DMS 273 treated with DMSO at 0.1 percent for 48 hours (cell line): ENCODE results near the gene CORO1C.

Source experiments
- DNase-seq: peaks from one replicate; lab custom pipeline; 2025; lab: John Stamatoyannopoulos, UW

Gene CORO1C

DNA sequence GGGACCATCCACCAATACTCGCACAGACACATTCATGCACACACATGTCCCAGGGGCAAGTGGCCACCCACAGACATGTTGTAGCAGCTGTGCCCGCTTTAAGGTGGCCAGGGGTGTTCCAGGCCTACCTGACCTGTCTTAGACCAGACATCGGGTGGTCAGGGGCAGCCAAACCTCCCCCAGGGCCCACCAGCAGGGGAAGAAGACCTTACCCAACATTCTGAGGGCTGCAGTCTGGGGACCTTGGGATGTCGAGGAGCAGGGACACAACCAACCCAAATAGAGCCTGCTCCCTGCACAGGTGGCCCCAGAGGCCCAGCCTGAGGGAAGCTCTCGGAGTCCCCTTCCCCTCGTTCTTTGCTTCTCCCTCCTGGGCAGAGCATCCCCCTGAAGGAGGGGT, 131.8 kb downstream of the CORO1C start:
- DNase-seq: no peak

DNA sequence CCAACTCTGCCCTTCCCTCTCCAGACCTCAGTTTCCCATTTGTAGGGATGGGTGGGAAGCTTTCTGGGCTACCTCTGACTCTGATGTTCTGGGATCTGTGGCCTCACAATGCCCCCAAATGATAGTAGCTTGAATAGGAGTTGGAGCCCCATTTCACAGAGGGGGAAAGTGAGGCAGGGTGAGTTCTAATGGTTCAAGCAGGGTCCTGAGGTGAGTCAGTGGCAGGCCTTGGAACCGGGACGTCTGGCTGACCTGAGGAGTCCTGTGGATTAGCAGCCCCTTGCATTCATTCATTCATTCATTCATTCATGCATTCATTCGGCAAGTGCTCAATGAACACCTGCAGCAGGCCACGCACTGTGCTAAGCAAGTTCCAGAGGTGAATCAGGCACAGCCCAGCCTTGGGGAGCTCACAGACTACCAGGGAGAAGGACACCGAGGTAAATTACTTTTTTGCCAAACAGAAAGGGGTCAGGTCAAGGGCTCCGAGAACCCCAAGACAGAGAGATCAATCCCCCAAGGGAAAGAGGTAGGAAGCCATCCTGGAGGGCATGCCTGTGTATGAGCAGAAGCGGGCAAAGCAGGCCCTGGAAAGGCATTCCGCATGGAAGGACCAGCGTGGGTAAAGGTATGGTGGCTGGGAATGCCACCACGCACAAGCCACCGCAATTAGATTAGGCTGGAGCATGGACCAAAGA, 132.6 kb downstream of the CORO1C start:
- no peak for DNase-seq

DNA sequence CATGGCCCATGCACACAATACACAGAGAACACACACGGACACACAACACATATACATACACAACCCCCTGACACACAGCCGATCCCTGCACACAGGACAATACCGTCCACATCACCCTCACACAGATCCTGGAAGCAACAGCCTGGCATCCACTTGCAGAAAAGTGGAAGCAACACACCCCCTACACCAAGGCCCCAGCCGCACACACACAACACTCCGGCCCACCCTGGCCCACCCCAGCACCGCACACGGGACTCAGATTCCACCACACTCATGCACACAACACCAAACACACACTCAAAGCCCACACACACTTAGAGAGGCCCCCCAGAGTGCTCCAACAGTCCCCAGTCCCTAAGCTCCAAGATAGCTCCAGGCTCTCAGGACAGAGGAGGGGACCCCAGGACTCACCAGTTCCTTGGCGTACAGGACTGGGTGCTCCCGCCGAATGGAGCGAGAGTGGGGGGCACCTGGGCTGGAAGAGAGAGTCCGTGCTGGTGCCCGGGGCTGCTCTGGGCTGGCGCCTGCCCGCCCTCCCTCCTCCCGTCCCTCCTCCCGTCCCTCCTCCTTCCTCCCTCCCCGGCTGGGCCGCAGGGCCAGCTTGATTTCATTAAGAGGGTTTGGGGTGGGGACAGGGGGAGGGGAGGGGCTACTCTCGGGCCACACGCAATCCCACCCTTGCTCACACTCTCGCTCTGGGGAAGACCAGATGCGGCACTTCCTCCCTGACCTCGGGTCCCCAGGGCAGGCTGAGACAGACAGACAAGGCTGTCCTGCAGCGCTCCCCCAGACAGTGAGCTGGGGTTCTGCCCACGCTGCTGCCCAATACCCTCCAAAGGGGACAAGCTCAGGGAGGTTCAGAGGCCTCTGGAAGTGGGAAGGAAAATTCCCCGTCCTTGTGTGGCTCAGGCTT, 133.5 kb downstream of the CORO1C start, which contains the start of gene TMEM119:
Gene TMEM119, minus strand, starts transcription at position 526 of the 913 bp plus-strand sequence. CDS start 5,701 bp downstream, outside the sequence.
- no peak for DNase-seq

DNA sequence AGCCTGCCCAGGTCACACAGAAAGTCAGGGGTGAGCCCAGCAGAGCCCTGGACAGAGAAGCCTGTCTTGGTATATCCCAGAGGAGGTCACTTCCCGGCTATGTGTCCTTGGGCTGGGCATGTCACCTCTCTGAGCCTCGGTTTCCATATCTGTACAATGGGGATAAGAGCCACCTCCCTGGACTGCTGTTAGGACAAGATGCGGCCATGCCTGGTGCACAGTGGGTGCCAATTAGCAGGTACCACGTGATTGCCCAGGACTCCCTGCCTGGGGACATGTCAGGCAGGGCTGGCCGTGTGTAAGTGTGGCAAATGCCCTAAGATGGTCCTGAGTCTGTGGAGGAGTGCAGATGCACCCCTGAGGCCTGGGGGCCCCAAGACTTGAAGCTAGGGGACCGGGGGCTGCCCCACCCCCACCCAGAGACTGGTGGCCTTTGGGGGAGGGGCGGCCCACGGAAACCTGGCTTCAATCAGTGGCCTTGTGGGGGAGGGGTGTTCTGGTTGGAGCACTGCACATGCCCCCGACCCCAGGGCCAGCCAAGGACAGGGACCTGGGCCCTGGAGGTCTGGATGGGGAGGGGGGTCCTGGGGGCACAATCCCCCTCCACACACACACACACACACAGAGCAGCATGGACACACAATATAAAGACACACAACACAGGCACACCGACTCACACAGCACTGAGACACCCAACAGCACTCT, 134.3 kb downstream of the CORO1C start:
- no peak for DNase-seq

DNA sequence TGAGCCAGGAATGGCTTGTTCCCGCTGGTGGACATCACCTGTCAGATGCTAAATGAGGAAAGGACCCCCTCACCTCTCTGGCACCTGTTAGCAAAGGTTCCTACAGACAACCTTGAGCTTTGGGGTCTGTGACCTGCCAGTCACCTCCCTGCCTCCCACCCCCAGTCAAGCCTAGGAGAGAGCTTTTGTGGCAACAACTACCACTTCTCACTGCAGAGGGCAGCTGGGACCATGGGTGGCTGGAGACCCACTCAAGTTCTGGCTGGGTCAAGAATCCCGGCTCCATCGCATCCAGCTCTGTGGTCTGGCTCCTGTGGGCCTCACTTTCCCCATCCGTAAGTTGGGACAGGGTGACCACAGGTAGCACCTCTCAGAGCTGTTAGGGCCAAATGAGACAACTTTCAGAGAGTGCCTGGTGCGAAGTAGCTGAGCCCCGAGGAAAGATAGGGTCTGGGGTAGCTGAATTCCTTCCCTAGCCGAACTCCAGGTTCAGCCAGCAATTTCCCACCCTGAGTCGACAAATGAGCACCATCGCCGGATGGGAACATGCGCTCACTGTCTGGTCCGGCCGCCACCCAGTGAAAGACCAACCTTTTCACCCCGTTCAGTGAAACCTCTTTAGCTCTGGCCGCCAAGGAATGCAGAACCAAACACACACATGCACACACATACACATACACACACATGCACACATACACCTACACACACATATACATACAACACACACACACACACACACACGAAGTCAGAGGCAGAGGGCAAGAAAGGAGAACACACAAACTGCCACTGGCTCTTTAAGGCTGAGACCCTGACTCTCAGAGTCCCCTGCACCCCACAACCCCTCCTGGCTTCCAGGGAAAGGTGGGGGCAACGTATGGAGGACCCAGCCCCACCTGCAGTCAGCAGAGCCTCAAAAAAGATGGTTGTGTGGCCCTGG, 135.3 kb downstream of the CORO1C start:
- DNase-seq: no peak
